Caco-2 (cell line): ENCODE measurements around the gene PMP22. TPM values are rescaled to one million over a fixed set of nuclear protein-coding genes. Genes with fewer than 3 reads are reported as not detected.

Experiments used
- BruUV-seq: library from RNA; stranded (reverse); fragments of 400-500 nt; replicated peaks from 2 replicates; lab custom pipeline; 2021; lab: Mats Ljungman, UMichigan
- CTCF ChIA-PET: fragments of 300-600 bp; sonication (Branson Sonifier 250); formaldehyde crosslinking; loops from one replicate; lab custom pipeline; 2022; ENCODE audit warnings: antibody characterized with exemption; lab: Charles Lee
- POLR2A ChIA-PET: fragments of 300-600 bp; sonication (Branson Sonifier 250); formaldehyde crosslinking; loops from one replicate; lab custom pipeline; 2022; ENCODE audit warnings: antibody characterized with exemption; lab: Charles Lee
- DNase-seq, 2 experiments: peaks; one replicate each; pipeline versions ENCODE4 v3.0.0 to v3.0.0-alpha.2; 2020 to 2022
- H3K27me3 ChIP-seq: replicated peaks from 2 replicates; pipeline ENCODE4 v1.6.0; 2011; ENCODE audit warnings: low read length; ENCODE audit not compliant: control insufficient read depth, insufficient read depth
- H3K36me3 ChIP-seq: 2 replicates; pipeline ENCODE4 v1.5.1; 2011; ENCODE audit warnings: low read length; ENCODE audit not compliant: control insufficient read depth, insufficient read depth
- H3K4me1 ChIP-seq: fragments of 250-450 bp; sonication (Bioruptor Pico); 2 replicates; pipeline ENCODE4 v1.5.1; 2020; ENCODE audit warnings: mild to moderate bottlenecking
- H3K4me3 ChIP-seq: 2 replicates; pipeline ENCODE4 v1.5.1; 2011; ENCODE audit warnings: low read depth, mild to moderate bottlenecking, control low read depth, low read length
- H3K9me3 ChIP-seq: fragments of 250-450 bp; sonication (Bioruptor Pico); 2 replicates; pipeline ENCODE4 v1.5.1; 2020; ENCODE audit warnings: mild to moderate bottlenecking, moderate library complexity
- H3K27ac Mint-ChIP-seq: one replicate; pipeline ENCODE4 v1.8.0; 2022; ENCODE audit warnings: mixed read lengths; ENCODE audit not compliant: unreplicated experiment
- H3K27me3 Mint-ChIP-seq: one replicate; pipeline ENCODE4 v1.8.0; 2022; ENCODE audit warnings: mixed read lengths; ENCODE audit not compliant: insufficient read depth, unreplicated experiment
- H3K36me3 Mint-ChIP-seq: one replicate; pipeline ENCODE4 v1.8.0; 2022; ENCODE audit warnings: mild to moderate bottlenecking, mixed read lengths; ENCODE audit not compliant: insufficient read depth, unreplicated experiment
- H3K4me1 Mint-ChIP-seq: one replicate; pipeline ENCODE4 v1.8.0; 2022; ENCODE audit warnings: low read depth, mixed read lengths; ENCODE audit not compliant: unreplicated experiment
- H3K4me3 Mint-ChIP-seq: one replicate; pipeline ENCODE4 v1.8.0; 2022; ENCODE audit warnings: mild to moderate bottlenecking, moderate library complexity, mixed read lengths; ENCODE audit not compliant: unreplicated experiment
- H3K9me3 Mint-ChIP-seq: one replicate; pipeline ENCODE4 v1.8.0; 2022; ENCODE audit warnings: mixed read lengths; ENCODE audit not compliant: unreplicated experiment
- intact Hi-C: fragments of 100-400 bp; cut with micrococcal nuclease; formaldehyde crosslinking; loops from one replicate; pipeline ENCODE4 v1.10.0; 2022; ENCODE audit not compliant: unreplicated experiment
- total RNA-seq: library from RNA; stranded (reverse); gene quantifications from 2 replicates; pipeline ENCODE4 v1.2.3, GENCODE V29; 2022
- TF ChIP-seq, protein P1 (sequence below), 2 experiments: fragments of 200-600 bp in 1 of 2; IDR thresholded peaks; 1 replicate in 1 of 2; 2 replicates in 1 of 2; pipeline versions ENCODE4 v1.5.1 to v1.8.0; 2011 to 2022; ENCODE audit warnings: antibody characterized with exemption in 1 of 2, control low read depth in 1 of 2, inconsistent platforms in 1 of 2, low read depth in 1 of 2, low read length in 1 of 2, mild to moderate bottlenecking in 1 of 2, moderate library complexity in 1 of 2; ENCODE audit not compliant: insufficient read depth in 1 of 2, severe bottlenecking in 1 of 2, unreplicated experiment in 1 of 2

PMP22 gene
- total RNA-seq, 1 experiment from 2014 or later: 7.3 TPM

DNA sequence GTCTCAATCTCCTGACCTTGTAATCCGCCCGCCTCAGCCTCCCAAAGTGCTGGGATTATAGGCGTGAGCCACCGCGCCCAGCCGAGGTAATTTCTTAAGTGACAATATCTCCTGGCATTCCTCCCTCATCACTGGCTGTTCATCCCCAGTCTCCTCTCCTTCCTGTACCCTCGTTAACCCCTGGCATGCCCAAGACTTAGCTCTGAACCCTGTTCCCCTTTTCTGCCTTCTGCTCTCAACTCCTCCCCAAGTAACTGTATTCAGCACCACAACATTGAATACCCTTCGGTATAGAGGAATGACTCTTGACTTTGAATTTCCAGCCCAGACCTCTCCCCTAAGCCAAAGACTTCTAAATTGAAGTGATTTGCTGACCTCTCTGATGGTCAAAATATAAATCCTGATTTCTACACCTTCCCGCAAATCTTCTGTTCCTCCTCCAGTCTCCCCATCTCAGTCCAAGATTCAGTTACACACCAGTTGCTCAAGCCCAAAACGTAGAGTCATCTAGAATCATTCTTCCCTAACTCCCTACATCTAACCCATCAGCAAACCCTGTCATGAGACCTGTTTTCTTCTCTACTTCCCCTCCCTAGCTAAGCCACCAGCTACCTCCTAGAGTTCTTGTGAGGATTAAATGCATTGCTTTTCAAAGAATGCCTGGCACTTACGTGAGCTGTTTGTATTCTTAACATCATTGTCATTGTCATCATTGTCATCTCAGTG, 14.8 kb downstream of the PMP22 start:
- ChIA-PET CTCF (no interaction called here), POLR2A (no interaction called here)
- H3K4me1 Mint-ChIP-seq: no peaks in the 10 kb centered on the region
- H3K36me3 ChIP-seq: no peaks in the 10 kb centered on the region
- H3K27me3 ChIP-seq: no peaks in the 10 kb centered on the region
- intact Hi-C loops: no loop called here
- no peaks in the 10 kb centered on the region for H3K27me3 Mint-ChIP-seq
- H3K4me3 Mint-ChIP-seq: no peak overlapping the region
- H3K27ac Mint-ChIP-seq: no peak overlapping the region
- H3K4me3 ChIP-seq: no peak overlapping the region
- H3K4me1 ChIP-seq: no peaks in the 10 kb centered on the region
- no peaks in the 10 kb centered on the region for H3K9me3 ChIP-seq
- H3K9me3 Mint-ChIP-seq: no peaks in the 10 kb centered on the region
- TF ChIP-seq, protein P1, sequence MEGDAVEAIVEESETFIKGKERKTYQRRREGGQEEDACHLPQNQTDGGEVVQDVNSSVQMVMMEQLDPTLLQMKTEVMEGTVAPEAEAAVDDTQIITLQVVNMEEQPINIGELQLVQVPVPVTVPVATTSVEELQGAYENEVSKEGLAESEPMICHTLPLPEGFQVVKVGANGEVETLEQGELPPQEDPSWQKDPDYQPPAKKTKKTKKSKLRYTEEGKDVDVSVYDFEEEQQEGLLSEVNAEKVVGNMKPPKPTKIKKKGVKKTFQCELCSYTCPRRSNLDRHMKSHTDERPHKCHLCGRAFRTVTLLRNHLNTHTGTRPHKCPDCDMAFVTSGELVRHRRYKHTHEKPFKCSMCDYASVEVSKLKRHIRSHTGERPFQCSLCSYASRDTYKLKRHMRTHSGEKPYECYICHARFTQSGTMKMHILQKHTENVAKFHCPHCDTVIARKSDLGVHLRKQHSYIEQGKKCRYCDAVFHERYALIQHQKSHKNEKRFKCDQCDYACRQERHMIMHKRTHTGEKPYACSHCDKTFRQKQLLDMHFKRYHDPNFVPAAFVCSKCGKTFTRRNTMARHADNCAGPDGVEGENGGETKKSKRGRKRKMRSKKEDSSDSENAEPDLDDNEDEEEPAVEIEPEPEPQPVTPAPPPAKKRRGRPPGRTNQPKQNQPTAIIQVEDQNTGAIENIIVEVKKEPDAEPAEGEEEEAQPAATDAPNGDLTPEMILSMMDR (IDR thresholded peaks at IDR 0.05; ENCODE audit: insufficient read depth in 1 of 2, low read depth in 1 of 2, low read length in 1 of 2, severe bottlenecking in 1 of 2, unreplicated experiment in 1 of 2): no peak
- BruUV-seq: no TSS peak
- H3K36me3 Mint-ChIP-seq: peaks cover 5% of the 10 kb centered on the region
- DNase-seq: no peak

DNA sequence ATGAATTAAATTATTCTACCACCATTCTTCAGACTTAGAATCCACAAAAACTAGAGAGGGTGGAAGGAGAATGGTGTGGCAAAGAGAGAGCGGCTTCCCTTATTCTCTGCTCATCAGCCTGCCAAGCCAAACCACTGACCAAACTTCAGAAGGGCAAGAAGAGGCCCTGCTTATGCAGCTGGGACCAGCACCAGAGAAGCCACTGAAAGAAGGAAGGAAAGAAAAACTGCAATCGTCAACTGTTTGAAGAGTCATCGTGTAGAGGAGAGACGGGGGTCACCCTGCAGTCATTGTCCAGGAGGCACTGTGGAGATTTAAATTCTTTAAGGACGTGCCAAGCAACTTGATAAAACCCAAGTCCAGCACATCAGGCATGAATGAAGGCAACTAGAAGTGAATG, 15.6 kb downstream of the PMP22 start:
- Mint-ChIP-seq H3K4me3 (no peak overlapping the region), H3K9me3 (no peaks in the 10 kb centered on the region), H3K4me1 (no peaks in the 10 kb centered on the region), H3K27ac (no peak overlapping the region), H3K36me3 (peaks cover 4% of the 10 kb centered on the region), H3K27me3 (no peaks in the 10 kb centered on the region)
- CTCF ChIA-PET: no interaction called here
- Histone ChIP-seq H3K9me3 (no peaks in the 10 kb centered on the region), H3K36me3 (no peaks in the 10 kb centered on the region), H3K27me3 (no peaks in the 10 kb centered on the region), H3K4me3 (no peak overlapping the region), H3K4me1 (no peaks in the 10 kb centered on the region)
- BruUV-seq: no TSS peak
- POLR2A ChIA-PET: no interaction called here
- TF ChIP-seq, protein P1 (IDR thresholded peaks at IDR 0.05; ENCODE audit: insufficient read depth in 1 of 2, low read depth in 1 of 2, low read length in 1 of 2, severe bottlenecking in 1 of 2, unreplicated experiment in 1 of 2): no peak
- DNase-seq: no peak
- intact Hi-C loops: no loop called here

DNA sequence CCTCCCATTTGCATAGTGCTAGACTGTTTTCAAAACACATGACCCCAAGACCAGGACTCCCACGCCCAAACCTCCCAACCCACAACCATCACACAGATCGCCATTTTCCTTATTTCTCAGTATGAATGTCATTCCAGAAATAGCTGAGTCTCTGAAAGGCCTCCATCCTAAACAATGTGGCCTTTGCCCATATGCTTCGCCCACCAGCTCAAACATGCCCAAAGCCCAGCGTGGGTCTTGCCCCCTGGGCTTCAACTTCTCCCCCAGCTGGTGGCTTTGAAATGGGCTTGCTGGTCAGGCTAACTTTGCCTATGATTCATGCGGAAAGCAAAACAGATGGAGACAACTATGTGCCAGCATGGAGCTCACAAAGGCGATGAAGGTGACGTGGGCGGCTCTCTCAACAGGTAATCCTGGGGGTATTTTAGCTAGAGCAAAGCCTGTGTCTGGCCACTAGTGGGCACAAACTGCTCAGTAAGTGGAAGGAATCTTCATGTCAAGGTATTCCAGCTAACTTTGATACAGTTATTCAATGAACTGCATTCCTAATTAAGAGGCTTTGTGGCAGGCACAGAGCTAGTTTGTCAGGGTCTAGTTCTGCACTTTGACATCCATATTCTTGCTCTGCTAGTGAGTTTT, 17.1 kb downstream of the PMP22 start:
- intact Hi-C loops: no loop called here
- CTCF ChIA-PET: interaction anchor here (0.8 to 1.3 kb wide), 3 partner anchors 10 to 255 kb away, joined by 4 to 6 read pairs (median 4); no protein-coding TSS in a partner anchor
- TF ChIP-seq, protein P1 (IDR thresholded peaks at IDR 0.05; ENCODE audit: insufficient read depth in 1 of 2, low read depth in 1 of 2, low read length in 1 of 2, severe bottlenecking in 1 of 2, unreplicated experiment in 1 of 2): peak; percentile 24 to 27

More for the DNA sequence above, 17.1 kb downstream of the PMP22 start:
- Histone ChIP-seq H3K4me1 (no peaks in the 10 kb centered on the region), H3K27me3 (no peaks in the 10 kb centered on the region), H3K4me3 (no peak overlapping the region), H3K36me3 (no peaks in the 10 kb centered on the region), H3K9me3 (no peaks in the 10 kb centered on the region)
- H3K9me3 Mint-ChIP-seq: no peaks in the 10 kb centered on the region
- H3K27me3 Mint-ChIP-seq: no peaks in the 10 kb centered on the region
- no peak for DNase-seq
- no peaks in the 10 kb centered on the region for H3K4me1 Mint-ChIP-seq
- H3K36me3 Mint-ChIP-seq: no peaks in the 10 kb centered on the region
- POLR2A ChIA-PET: no interaction called here
- no peak overlapping the region for H3K27ac Mint-ChIP-seq
- BruUV-seq: no TSS peak
- no peak overlapping the region for H3K4me3 Mint-ChIP-seq
